Smooth muscle cell (in vitro differentiated cells): ENCODE results near the gene MAGOHB. TPM values are rescaled to one million over a fixed set of nuclear protein-coding genes. Genes with fewer than 3 reads are reported as not detected.
A peak's percentile ranks its signal among the peaks of the same experiment; 100 is the strongest.

Experiments used
- DNase-seq: peaks from one replicate; lab custom pipeline; 2025; ENCODE audit not compliant: unreplicated experiment; lab: John Stamatoyannopoulos, UW
- H2AFZ ChIP-seq: fragments of 200-600 bp; sonication (generic); 2 replicates; pipeline ENCODE4 v1.6.0; 2016; ENCODE audit warnings: antibody characterized with exemption, low read depth, mild to moderate bottlenecking
- H3F3A ChIP-seq: fragments of 200-600 bp; sonication (generic); 2 replicates; pipeline ENCODE4 v1.6.0; 2017; ENCODE audit warnings: antibody characterized with exemption, low read depth
- H3K27ac ChIP-seq: fragments of 200-600 bp; sonication (generic); 2 replicates; pipeline ENCODE4 v1.5.1; 2016; ENCODE audit warnings: low read depth, mild to moderate bottlenecking
- H3K27me3 ChIP-seq: fragments of 200-600 bp; sonication (generic); 2 replicates; pipeline ENCODE4 v1.6.1; 2016; ENCODE audit warnings: low read depth, mild to moderate bottlenecking
- H3K36me3 ChIP-seq: fragments of 200-600 bp; sonication (generic); 2 replicates; pipeline ENCODE4 v1.5.1; 2016; ENCODE audit warnings: low read depth
- H3K4me1 ChIP-seq: fragments of 200-600 bp; sonication (generic); 2 replicates; pipeline ENCODE4 v1.5.1; 2016; ENCODE audit warnings: low read depth
- H3K4me2 ChIP-seq: fragments of 200-600 bp; sonication (generic); 2 replicates; pipeline ENCODE4 v1.6.0; 2016; ENCODE audit warnings: mild to moderate bottlenecking
- H3K4me3 ChIP-seq: fragments of 200-600 bp; sonication (generic); 2 replicates; pipeline ENCODE4 v1.5.1; 2016; ENCODE audit warnings: mild to moderate bottlenecking
- H3K79me2 ChIP-seq: fragments of 200-600 bp; sonication (generic); 2 replicates; pipeline ENCODE4 v1.6.0; 2016; ENCODE audit warnings: low read depth, mild to moderate bottlenecking
- H3K9ac ChIP-seq: fragments of 200-600 bp; sonication (generic); 2 replicates; pipeline ENCODE4 v1.6.0; 2016; ENCODE audit warnings: low read depth
- H3K9me3 ChIP-seq: fragments of 200-600 bp; sonication (generic); replicated peaks from 2 replicates; pipeline ENCODE4 v1.5.1; 2016; ENCODE audit warnings: low read depth
- H4K20me1 ChIP-seq: fragments of 200-600 bp; sonication (generic); 2 replicates; pipeline ENCODE4 v1.6.0; 2016; ENCODE audit warnings: low read depth
- CTCF ChIP-seq: fragments of 200-600 bp; sonication (generic); IDR thresholded peaks from 2 replicates; pipeline ENCODE4 v1.5.1; 2017; ENCODE audit warnings: borderline replicate concordance, mild to moderate bottlenecking, antibody characterized with exemption; ENCODE audit not compliant: insufficient read depth, poor library complexity, severe bottlenecking
- WGBS: methylation state at CpG from one replicate; pipeline ENCODE4 v1.1.7; 2016; ENCODE audit warnings: low lambda C conversion rate; 5-methylcytosine and 5-hydroxymethylcytosine counted together
- polyA plus RNA-seq: library from polyadenylated mRNA; unstranded; fragments of >200 nt; fragmentation: Nextera tagmentation; extraction: Ambion mirVana; gene quantifications from 2 replicates; pipeline ENCODE4 v1.2.1, GENCODE V29; 2016
- total RNA-seq: library from RNA; depleted of rRNA; stranded (reverse); fragments of >200 nt; gene quantifications from 2 replicates; pipeline ENCODE4 v1.2.3, GENCODE V29; 2014

The MAGOHB gene
- total and polyA plus RNA-seq, 2 experiments from 2014 or later, result 24.0 to 62.2 TPM

GRCh38 chr12:10636124-10636523, 22.7 kb upstream of the MAGOHB start:
- no peak overlapping the region for H3K4me3 ChIP-seq
- H3K9ac ChIP-seq, result no peak overlapping the region
- no peaks in the 10 kb centered on the region for H3K79me2 ChIP-seq
- no peak for DNase-seq
- WGBS, result 92% methylated on average over 3 of the region's 3 CpGs
- no peak for TF ChIP-seq CTCF
- no peaks in the 10 kb centered on the region for H3K9me3 ChIP-seq
- H4K20me1 ChIP-seq, result no peaks in the 10 kb centered on the region
- H3K27ac ChIP-seq, result peak overlapping the region; percentile 79
- H3K36me3 ChIP-seq, result no peaks in the 10 kb centered on the region
- H3F3A ChIP-seq, result no peaks in the 10 kb centered on the region
- no peaks in the 10 kb centered on the region for H3K4me1 ChIP-seq
- no peaks in the 10 kb centered on the region for H3K27me3 ChIP-seq
- peak overlapping the region; percentile 4 for H2AFZ ChIP-seq
- no peak overlapping the region for H3K4me2 ChIP-seq

GRCh38 chr12:10635306-10635705, 21.9 kb upstream of the MAGOHB start:
- H3K4me3 ChIP-seq, result no peak overlapping the region
- no peak for DNase-seq
- H3K27ac ChIP-seq, result peak overlapping the region; percentile 79
- no peaks in the 10 kb centered on the region for H3K27me3 ChIP-seq
- 99% methylated on average over 2 of the region's 2 CpGs for WGBS
- peak overlapping the region; percentile 47 for H3K4me2 ChIP-seq
- H3K9me3 ChIP-seq, result no peaks in the 10 kb centered on the region
- H4K20me1 ChIP-seq, result no peaks in the 10 kb centered on the region
- no peaks in the 10 kb centered on the region for H3K36me3 ChIP-seq
- no peak overlapping the region for H2AFZ ChIP-seq
- H3F3A ChIP-seq, result no peaks in the 10 kb centered on the region
- no peaks in the 10 kb centered on the region for H3K4me1 ChIP-seq
- H3K79me2 ChIP-seq, result no peaks in the 10 kb centered on the region
- peak overlapping the region; percentile 10 for H3K9ac ChIP-seq
- TF ChIP-seq CTCF, result no peak

- no peak for DNase-seq
- Histone ChIP-seq H3F3A (no peaks in the 10 kb centered on the region), H2AFZ (no peak overlapping the region), H3K4me1 (no peaks in the 10 kb centered on the region), H3K27me3 (no peaks in the 10 kb centered on the region), H3K79me2 (no peaks in the 10 kb centered on the region), H4K20me1 (no peaks in the 10 kb centered on the region), H3K9me3 (no peaks in the 10 kb centered on the region), H3K4me3 (no peak overlapping the region), H3K36me3 (no peaks in the 10 kb centered on the region), H3K27ac (peak overlapping the region; percentile 79), H3K4me2 (peak overlapping the region; percentile 47), H3K9ac (peak overlapping the region; percentile 10)
- WGBS, result 25% methylated on average over 5 of the region's 5 CpGs
- no peak for TF ChIP-seq CTCF
Measured at GRCh38 chr12:10634427-10634826, 21.0 kb upstream of the MAGOHB start.

- no peaks in the 10 kb centered on the region for H3K9me3 ChIP-seq
- H3K4me2 ChIP-seq, result no peak overlapping the region
- no peaks in the 10 kb centered on the region for H3K4me1 ChIP-seq
- 73% methylated on average over 3 of the region's 3 CpGs for WGBS
- TF ChIP-seq CTCF, result no peak
- H2AFZ ChIP-seq, result no peak overlapping the region
- H3K27me3 ChIP-seq, result no peaks in the 10 kb centered on the region
- no peaks in the 10 kb centered on the region for H3K36me3 ChIP-seq
- no peaks in the 10 kb centered on the region for H4K20me1 ChIP-seq
- H3K27ac ChIP-seq, result peak overlapping the region; percentile 79
- no peak for DNase-seq
- no peaks in the 10 kb centered on the region for H3K79me2 ChIP-seq
- H3F3A ChIP-seq, result no peaks in the 10 kb centered on the region
- no peak overlapping the region for H3K4me3 ChIP-seq
- H3K9ac ChIP-seq, result no peak overlapping the region
Measured at GRCh38 chr12:10633541-10633940, 20.1 kb upstream of the MAGOHB start.
